GM12878 (cell line): ENCODE results near the gene PLIN3. TPM values are rescaled to one million over a fixed set of nuclear protein-coding genes. Genes with fewer than 3 reads are reported as not detected.

Experiments
- ATAC-seq: fragments of 200-7000 bp; cut with Tn5 transposase; 3 replicates; pipeline ENCODE4 v1.9.1; 2020; ENCODE audit warnings: mild to moderate bottlenecking, moderate library complexity
- BruUV-seq: library from RNA; stranded (reverse); fragments of 400-500 nt; replicated peaks from 2 replicates; lab custom pipeline; 2021; lab: Mats Ljungman, UMichigan
- CTCF ChIA-PET: fragments of 300-600 bp; sonication (Branson Sonifier 250); formaldehyde crosslinking; extraction: SDS; loops from one replicate; lab custom pipeline; 2021; ENCODE audit warnings: inconsistent platforms; lab: Yijun Ruan, JAX
- POLR2A ChIA-PET: fragments of 350-600 bp; formaldehyde crosslinking; extraction: SDS; loops from one replicate; lab custom pipeline; 2021; ENCODE audit warnings: inconsistent platforms; lab: Charles Lee
- RAD21 ChIA-PET: fragments of 300-600 bp; sonication (Branson Sonifier 250); formaldehyde crosslinking; loops from one replicate; lab custom pipeline; 2023; ENCODE audit warnings: antibody characterized with exemption; ENCODE audit not compliant: unreplicated experiment; lab: Charles Lee
- SMC1A ChIA-PET: fragments of 300-600 bp; sonication (Branson Sonifier 250); formaldehyde crosslinking; loops from one replicate; lab custom pipeline; 2023; ENCODE audit not compliant: unreplicated experiment, uncharacterized antibody; lab: Charles Lee
- DNase-seq: peaks from one replicate; pipeline ENCODE4 v3.0.0-alpha.2; 2011; ENCODE audit warnings: low read depth, low spot score
- FAIRE-seq: peaks from 3 replicates; lab custom pipeline; 2011; peaks lifted over from hg19 to GRCh38; lab: Jason Lieb, UNC
- H2AFZ ChIP-seq: 2 replicates; pipeline ENCODE4 v1.6.0; 2011; ENCODE audit warnings: low read depth, low read length, control low read depth; ENCODE audit not compliant: control insufficient read depth
- H3K27ac ChIP-seq: 2 replicates; pipeline ENCODE4 v1.5.1; 2011; ENCODE audit warnings: control low read depth; ENCODE audit not compliant: control insufficient read depth, insufficient read depth
- H3K27me3 ChIP-seq, 2 experiments: replicated peaks in 1 of 2; 2 replicates each; pipeline versions ENCODE4 v1.6.0 to v1.6.1; 2011; ENCODE audit warnings: low read length in 1 of 2; ENCODE audit not compliant: control insufficient read depth in 2 of 2, insufficient read depth in 2 of 2
- H3K36me3 ChIP-seq, 2 experiments: 2 replicates each; pipeline ENCODE4 v1.5.1; 2011; ENCODE audit warnings: low read length in 1 of 2; ENCODE audit not compliant: control insufficient read depth in 2 of 2, insufficient read depth in 2 of 2
- H3K4me1 ChIP-seq: 2 replicates; pipeline ENCODE4 v1.6.1; 2011; ENCODE audit warnings: mild to moderate bottlenecking, low read length, moderate library complexity, mixed read lengths; ENCODE audit not compliant: control insufficient read depth, insufficient read depth
- H3K4me2 ChIP-seq: 2 replicates; pipeline ENCODE4 v1.6.0; 2011; ENCODE audit warnings: control low read depth; ENCODE audit not compliant: control insufficient read depth, insufficient read depth
- H3K4me3 ChIP-seq: fragments of 200-600 bp; sonication (generic); 2 replicates; pipeline ENCODE4 v1.5.1; 2016
- H3K79me2 ChIP-seq: 2 replicates; pipeline ENCODE4 v1.6.0; 2011; ENCODE audit warnings: low read length; ENCODE audit not compliant: control insufficient read depth, insufficient read depth
- H3K9ac ChIP-seq: 2 replicates; pipeline ENCODE4 v1.8.0; 2011; ENCODE audit warnings: low read length, control low read depth, mixed read lengths; ENCODE audit not compliant: control insufficient read depth, insufficient read depth
- H3K9me3 ChIP-seq: replicated peaks from 3 replicates; pipeline ENCODE4 v1.5.1; 2011; ENCODE audit warnings: mild to moderate bottlenecking, low read length; ENCODE audit not compliant: control insufficient read depth, insufficient read depth
- H4K20me1 ChIP-seq: 2 replicates; pipeline ENCODE4 v1.6.0; 2011; ENCODE audit not compliant: control insufficient read depth, insufficient read depth
- CBFB ChIP-seq: IDR thresholded peaks from 2 replicates; pipeline ENCODE4 v1.6.1; 2016; ENCODE audit warnings: antibody characterized with exemption, low read depth
- E4F1 ChIP-seq: fragments of 450-650 bp; IDR thresholded peaks from 2 replicates; pipeline ENCODE4 v1.6.1; 2018; ENCODE audit warnings: borderline replicate concordance, mild to moderate bottlenecking; ENCODE audit not compliant: partially characterized antibody
- EED ChIP-seq: sonication (generic); IDR thresholded peaks from 2 replicates; pipeline ENCODE4 v1.6.1; 2016; ENCODE audit warnings: antibody characterized with exemption, low read depth
- HDAC2 ChIP-seq: fragments of 200-600 bp; sonication (generic); IDR thresholded peaks from 2 replicates; pipeline ENCODE4 v1.6.1; 2017
- MAX ChIP-seq: IDR thresholded peaks from 2 replicates; pipeline ENCODE4 v1.6.1; 2012; ENCODE audit warnings: low read depth, low read length, improper control_type of control experiment
- NKRF ChIP-seq: fragments of 450-650 bp; conservative IDR thresholded peaks from 2 replicates; pipeline ENCODE4 v1.6.1; 2017; ENCODE audit warnings: mild to moderate bottlenecking, moderate library complexity
- PAX8 ChIP-seq: fragments of 450-650 bp; IDR thresholded peaks from 2 replicates; pipeline ENCODE4 v1.6.1; 2017; ENCODE audit warnings: mild to moderate bottlenecking, moderate library complexity
- ZNF384 ChIP-seq: IDR thresholded peaks from 2 replicates; pipeline ENCODE4 v1.6.1; 2012; ENCODE audit warnings: low read depth, mild to moderate bottlenecking, low read length, improper control_type of control experiment, borderline replicate concordance
- WGBS: methylation state at CpG from one replicate; pipeline ENCODE4 v1.1.6; 2016; ENCODE audit warnings: low lambda C conversion rate; ENCODE audit not compliant: insufficient replicate concordance, insufficient coverage; ENCODE audit errors: missing lambda C conversion rate; 5-methylcytosine and 5-hydroxymethylcytosine counted together
- in situ Hi-C: fragments of 300-500 bp; cut with MboI; formaldehyde crosslinking; loops from 9 replicates; pipeline ENCODE4 v1.14.3; 2018; ENCODE audit warnings: mixed read lengths
- intact Hi-C: fragments of 100-400 bp; cut with micrococcal nuclease; formaldehyde crosslinking; loops from one replicate; pipeline ENCODE4 v1.14.2; 2022; ENCODE audit not compliant: unreplicated experiment
- polyA plus RNA-seq, 11 experiments: library from polyadenylated mRNA; depleted of rRNA in 4 of 11; unstranded in 6 of 11; stranded (reverse) in 5 of 11; fragments of >200 nt; fragmentation: Nextera tagmentation in 4 of 11; fragmentation: Illumina TruSeq in 1 of 11; extraction: Ambion mirVana in 4 of 11; extraction: Trizol in 1 of 11; gene quantifications; 1 replicate in 1 of 11; 2 replicates in 10 of 11; pipeline versions ENCODE4 v1.2.1 to v1.2.3, GENCODE V29; 2011 to 2016; ENCODE audit warnings: inconsistent platforms in 2 of 11, missing spikeins in 2 of 11, low read depth in 1 of 11
- total RNA-seq, 4 experiments: library from RNA; depleted of rRNA in 3 of 4; stranded (reverse); fragments of >200 nt in 3 of 4; fragmentation: Illumina TruSeq in 1 of 4; extraction: Trizol in 1 of 4; gene quantifications; 2 replicates each; pipeline versions ENCODE4 v1.2.1 to v1.2.3, GENCODE V29; 2013 to 2021

Gene PLIN3
- total and polyA plus RNA-seq, 10 of the 15 experiments (the other 5 are each of a cell fraction or from before 2014, with no cell fraction given), result 7.7 to 71.4 (median 66.8) TPM

GRCh38 chr19:4906963-4907362, 39.5 kb upstream of the PLIN3 start:
- 85% methylated on average over 8 of the region's 8 CpGs for WGBS
- no peaks in the 10 kb centered on the region for H3K9me3 ChIP-seq
- peaks cover 15% of the 10 kb centered on the region for H3K4me1 ChIP-seq
- H3K4me2 ChIP-seq, result no peak overlapping the region
- peaks cover 20% of the 10 kb centered on the region for H3K79me2 ChIP-seq
- no peak overlapping the region for H2AFZ ChIP-seq
- intact Hi-C loops, result no loop called here
- RAD21 ChIA-PET, result interaction anchor here (1.6 kb wide), 1 partner anchor 98 kb away, joined by 3 read pairs; no protein-coding TSS in a partner anchor
- no peak for TF ChIP-seq PAX8
- TF ChIP-seq ZNF384, result no peak
- TF ChIP-seq CBFB, result no peak
- TF ChIP-seq HDAC2, result no peak
- TF ChIP-seq, all 136 proteins: peak for 0
- Histone ChIP-seq H4K20me1 (no peaks in the 10 kb centered on the region), H3K9ac (no peak overlapping the region), H3K27me3 (no peaks in the 10 kb centered on the region), H3K27ac (no peak overlapping the region), H3K36me3 (peaks cover 0 to under 1% of the 10 kb centered on the region in 2 experiments; a peak in 1 of 4 replicates), H3K4me3 (no peak overlapping the region)
- ChIA-PET POLR2A (no interaction called here), SMC1A (no interaction called here), CTCF (interaction anchor here (0.7 kb wide), 1 partner anchor 34 kb away, joined by 3 read pairs; no protein-coding TSS in a partner anchor)
- no TSS peak for BruUV-seq
- ATAC-seq (no peak), DNase-seq (no peak), FAIRE-seq (no peak)
- in situ Hi-C loops, result no loop called here

GRCh38 chr19:4904481-4904880, 37.0 kb upstream of the PLIN3 start:
- Histone ChIP-seq H3K4me3 (no peak overlapping the region), H3K9me3 (no peaks in the 10 kb centered on the region), H4K20me1 (no peaks in the 10 kb centered on the region), H3K4me2 (no peak overlapping the region), H2AFZ (no peak overlapping the region), H3K36me3 (no peaks in the 10 kb centered on the region), H3K79me2 (no peaks in the 10 kb centered on the region), H3K9ac (no peak overlapping the region), H3K4me1 (no peaks in the 10 kb centered on the region), H3K27me3 (no peaks in the 10 kb centered on the region), H3K27ac (no peak overlapping the region)
- FAIRE-seq (no peak), DNase-seq (no peak), ATAC-seq (no peak)
- WGBS, result 33% methylated on average over 3 of the region's 3 CpGs
- intact Hi-C loops, result no loop called here
- CTCF ChIA-PET, result no interaction called here
- in situ Hi-C loops, result no loop called here
- POLR2A ChIA-PET, result interaction anchor here (0.7 kb wide), 1 partner anchor 25 kb away, joined by 8 read pairs; no protein-coding TSS in a partner anchor
- no TSS peak for BruUV-seq
- RAD21 ChIA-PET, result no interaction called here
- TF ChIP-seq NKRF, result no peak
- no peak for TF ChIP-seq EED
- TF ChIP-seq E4F1, result no peak
- no peak for TF ChIP-seq MAX
- SMC1A ChIA-PET, result no interaction called here
